Medulla oblongata (tissue), 1 donor: ENCODE data around the gene PIPOX.
A peak's percentile ranks its signal among the peaks of the same experiment; 100 is the strongest.

Source experiments
- DNase-seq: peaks from one replicate; pipeline ENCODE4 v3.0.0-alpha.2; 2015; ENCODE audit errors: extremely low spot score

The PIPOX gene, protein sequence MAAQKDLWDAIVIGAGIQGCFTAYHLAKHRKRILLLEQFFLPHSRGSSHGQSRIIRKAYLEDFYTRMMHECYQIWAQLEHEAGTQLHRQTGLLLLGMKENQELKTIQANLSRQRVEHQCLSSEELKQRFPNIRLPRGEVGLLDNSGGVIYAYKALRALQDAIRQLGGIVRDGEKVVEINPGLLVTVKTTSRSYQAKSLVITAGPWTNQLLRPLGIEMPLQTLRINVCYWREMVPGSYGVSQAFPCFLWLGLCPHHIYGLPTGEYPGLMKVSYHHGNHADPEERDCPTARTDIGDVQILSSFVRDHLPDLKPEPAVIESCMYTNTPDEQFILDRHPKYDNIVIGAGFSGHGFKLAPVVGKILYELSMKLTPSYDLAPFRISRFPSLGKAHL

DNA sequence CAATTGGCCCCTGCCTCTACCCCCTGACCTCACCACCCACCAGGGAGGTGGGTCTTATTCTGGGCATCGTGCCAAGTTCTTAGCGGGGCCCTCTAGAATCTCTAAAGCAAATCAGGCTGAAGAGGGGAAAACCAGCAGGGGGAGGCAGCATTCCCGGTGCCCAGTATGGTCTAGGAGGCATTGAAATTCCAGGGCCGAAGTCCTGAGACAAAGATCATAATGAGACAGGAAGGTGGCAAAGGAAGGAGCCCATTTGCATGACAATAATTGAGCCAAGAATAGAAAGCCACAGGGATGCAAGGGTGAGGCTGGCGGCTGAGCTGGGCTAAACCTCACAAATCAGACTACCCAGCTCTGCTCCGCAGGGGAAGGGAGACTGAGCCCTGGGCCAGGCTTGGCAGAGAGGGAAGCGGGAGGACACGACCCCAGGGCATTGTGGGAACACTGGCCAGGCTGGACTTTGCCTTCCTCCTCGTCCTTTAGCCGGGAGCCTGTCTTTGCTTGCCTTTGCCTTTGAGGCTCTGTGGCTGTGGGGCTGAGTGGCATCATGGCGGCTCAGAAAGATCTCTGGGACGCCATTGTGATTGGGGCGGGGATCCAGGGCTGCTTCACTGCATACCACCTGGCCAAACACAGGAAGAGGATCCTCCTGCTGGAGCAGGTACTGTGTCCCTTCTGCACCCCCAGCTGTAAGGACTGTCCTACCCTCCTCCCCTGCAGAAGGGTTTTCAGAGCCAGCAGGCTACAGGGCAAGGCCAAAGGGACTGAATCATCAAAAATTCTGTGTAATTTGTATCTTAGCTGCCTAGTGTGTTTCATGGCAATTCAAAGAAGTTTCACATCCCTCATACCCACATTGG, at the start of gene PIPOX:
PIPOX (plus strand) TSS at position 463 of the 860 bp plus-strand sequence; CDS start at position 548, 85 bp downstream.
- peak; percentile 80 for DNase-seq

GRCh38 chr17:28993645-28994426, 49.1 kb upstream of the PIPOX start:
- DNase-seq = no peak

DNA sequence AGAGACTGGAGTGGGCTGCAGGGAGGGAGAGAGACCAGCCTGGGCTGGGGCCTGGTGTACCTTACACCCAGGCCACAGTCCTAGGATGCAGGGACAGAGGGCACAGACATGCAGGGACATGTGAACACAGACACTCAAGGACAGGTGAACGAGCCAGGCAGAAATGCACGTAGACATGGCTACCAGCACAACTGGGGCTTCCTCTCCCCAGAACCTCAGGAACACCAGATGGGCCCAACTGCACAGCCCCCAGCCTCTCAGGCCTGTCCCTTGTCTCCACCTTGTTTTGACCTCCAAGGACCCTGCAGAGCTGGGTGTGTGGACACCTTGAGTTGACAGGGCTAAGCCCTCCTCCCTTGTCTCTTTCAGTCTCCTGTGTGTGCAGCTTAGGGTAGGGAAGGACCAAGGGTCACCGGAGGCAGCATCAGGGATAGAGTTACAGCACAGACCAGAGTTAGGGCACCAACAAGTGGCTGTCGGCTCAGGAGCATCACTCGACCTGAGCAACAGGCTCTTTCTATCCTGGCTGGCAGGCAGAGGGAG, 46.3 kb upstream of the PIPOX start:
- no peak for DNase-seq

GRCh38 chr17:28997806-28998205, 45.1 kb upstream of the PIPOX start:
- DNase-seq = no peak

DNA sequence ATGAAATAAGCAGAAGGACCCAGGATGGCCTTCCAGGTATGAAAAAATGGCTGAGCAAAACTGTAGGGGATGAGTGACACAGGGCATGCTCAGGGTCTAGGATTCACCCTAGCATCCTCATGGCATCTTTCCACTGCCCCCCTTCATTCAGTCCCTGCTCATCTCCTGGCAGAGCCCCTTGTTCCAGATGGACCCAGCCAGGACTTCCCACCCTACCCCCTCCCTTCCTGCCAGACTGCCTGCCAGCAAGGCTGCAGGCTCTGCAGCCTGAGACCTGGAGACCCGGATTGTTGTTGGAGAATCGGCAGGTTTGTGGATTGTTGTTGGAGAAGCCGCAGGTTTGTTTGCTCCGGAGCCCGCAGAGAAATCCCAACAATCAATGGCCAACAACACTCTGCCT, 43.7 kb upstream of the PIPOX start:
- no peak for DNase-seq

DNA sequence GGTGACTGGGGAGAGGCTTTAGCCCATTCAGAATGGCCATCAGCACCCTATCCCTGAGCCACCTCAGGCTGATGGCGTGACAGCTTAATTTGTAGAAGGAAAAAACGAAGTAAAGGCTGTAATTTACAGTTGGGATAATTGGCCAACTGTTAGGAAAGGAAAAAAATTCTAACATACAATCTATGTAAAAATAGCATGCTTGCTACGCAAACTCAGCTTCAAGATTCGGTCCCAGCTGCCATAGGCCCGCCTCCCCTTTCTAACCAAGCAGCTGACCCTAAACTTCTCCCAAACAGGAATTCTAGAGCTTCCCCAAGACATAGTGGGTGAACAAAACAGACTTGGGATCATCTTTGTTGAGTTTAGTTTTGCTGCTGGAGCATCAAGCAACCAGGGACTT, 42.0 kb upstream of the PIPOX start:
- no peak for DNase-seq

DNA sequence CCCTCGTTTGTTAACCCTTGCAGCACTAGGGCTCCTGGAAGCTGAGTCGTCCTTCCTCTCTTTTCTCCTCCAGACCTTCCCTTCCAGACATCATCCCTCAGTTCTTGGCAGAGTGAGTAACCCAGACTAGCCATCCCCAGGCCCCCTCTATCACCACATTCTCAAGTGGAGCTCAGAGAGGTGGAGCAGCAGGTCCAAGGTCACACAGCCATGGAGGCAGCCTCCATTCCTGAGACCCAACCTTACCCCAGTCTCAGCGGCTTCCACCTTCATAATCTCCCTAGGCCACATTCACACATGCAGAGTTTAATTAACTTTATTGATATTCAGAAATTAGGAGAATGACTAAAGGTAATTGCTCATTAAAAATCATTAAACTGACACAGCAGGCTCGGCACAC, 40.1 kb upstream of the PIPOX start:
- no peak for DNase-seq

GRCh38 chr17:29003289-29003688, 39.7 kb upstream of the PIPOX start:
- DNase-seq = no peak

GRCh38 chr17:29004081-29004692, 38.8 kb upstream of the PIPOX start:
- DNase-seq = peak; percentile 21

DNA sequence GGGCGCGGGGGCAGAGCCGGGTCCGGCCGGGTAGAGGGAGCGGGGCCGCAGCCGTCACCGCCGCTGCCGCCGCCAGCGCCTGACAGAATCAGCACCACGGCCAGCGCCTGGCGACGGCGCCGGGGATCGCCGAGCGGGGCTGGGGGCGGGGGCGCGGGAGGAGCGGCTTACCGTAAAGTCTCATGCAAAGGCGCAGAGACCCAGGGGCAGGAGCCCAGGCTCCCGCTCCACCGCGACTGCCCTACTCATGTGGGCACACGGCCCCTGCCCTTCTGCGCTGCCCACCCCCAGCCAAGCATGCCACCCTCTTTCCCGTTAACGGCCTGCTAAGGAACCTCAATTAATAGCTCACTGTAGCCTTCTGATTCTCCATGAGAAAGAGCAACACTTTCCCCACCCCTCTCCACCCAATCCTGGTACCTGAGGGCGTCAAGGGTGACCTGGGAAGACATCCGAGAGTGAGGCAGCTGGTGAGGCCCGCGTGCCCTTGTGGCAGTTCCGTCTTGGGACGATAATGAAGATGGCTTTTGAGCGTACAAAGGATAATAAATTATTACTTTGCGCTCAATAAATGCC, 36.9 kb upstream of the PIPOX start, which contains the start of gene SEZ6:
SEZ6 (minus strand) TSS at position 98 of the 576 bp plus-strand sequence. CDS start 164 bp downstream, outside the sequence.
- peak; percentile 83 for DNase-seq

GRCh38 chr17:29007456-29007855, 35.5 kb upstream of the PIPOX start:
- DNase-seq = no peak

GRCh38 chr17:29007860-29008455, 35.0 kb upstream of the PIPOX start:
- no peak for DNase-seq

- no peak for DNase-seq
Observed at GRCh38 chr17:29008591-29008990, 34.4 kb upstream of the PIPOX start.

DNA sequence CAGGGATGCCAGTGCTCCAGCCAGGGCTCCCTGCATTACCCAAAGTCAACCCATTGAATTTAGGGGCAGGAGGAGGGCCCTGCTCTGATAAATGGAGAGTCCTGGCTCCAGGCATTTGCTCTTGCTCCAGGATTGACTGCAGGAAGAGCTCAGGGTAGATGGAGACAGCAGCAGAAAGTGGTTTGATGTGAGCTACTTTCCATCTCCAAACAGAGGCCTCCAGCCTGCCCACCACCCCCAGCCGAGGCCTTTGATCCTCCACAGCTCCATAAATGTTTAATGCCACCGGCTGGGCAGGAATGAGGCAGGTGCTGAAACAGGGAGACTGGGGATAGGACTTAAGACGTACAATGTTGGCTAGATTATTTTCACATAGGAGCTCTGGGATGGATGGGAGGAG, 32.8 kb upstream of the PIPOX start:
- DNase-seq = no peak

DNA sequence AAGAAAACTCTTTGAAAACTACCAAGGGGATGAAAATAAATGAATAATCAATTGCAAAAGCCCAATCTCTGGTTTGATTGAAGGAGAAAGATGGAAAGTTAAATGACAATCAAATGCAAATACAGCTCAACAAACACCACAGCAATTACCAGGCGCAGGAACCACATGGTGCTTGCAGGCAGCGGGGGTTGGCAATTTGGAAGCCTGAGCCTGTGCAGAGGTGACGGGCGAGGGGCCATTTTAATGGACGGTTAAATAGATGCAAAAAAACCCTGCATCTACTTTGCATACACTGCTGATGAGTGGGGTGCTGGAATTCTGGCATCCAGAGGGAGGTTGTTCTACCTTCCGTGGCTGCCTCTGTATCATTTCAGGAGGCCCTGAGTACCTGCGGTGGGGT, 32.4 kb upstream of the PIPOX start:
- DNase-seq = no peak

DNA sequence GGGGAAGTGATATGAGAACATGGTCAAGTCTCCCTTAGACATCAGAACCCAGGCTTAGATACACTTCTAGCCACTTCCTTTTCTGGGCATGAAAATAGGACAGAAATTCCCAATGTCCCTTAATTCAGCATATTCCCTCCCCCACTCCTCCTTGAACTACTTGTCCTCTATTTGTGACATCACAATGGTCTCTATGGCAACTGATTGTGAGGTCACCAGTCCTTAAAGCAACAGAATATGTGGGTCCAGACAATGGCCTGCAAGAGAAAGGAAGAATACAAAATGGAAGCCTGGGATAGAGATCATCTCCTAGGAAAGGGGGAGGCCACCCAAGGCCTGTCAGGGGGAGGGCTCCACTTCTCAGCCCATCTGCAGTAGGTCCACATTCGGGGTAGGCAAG, 30.4 kb upstream of the PIPOX start:
- DNase-seq = no peak

- no peak for DNase-seq
Observed at GRCh38 chr17:29014716-29015115, 28.2 kb upstream of the PIPOX start.

DNA sequence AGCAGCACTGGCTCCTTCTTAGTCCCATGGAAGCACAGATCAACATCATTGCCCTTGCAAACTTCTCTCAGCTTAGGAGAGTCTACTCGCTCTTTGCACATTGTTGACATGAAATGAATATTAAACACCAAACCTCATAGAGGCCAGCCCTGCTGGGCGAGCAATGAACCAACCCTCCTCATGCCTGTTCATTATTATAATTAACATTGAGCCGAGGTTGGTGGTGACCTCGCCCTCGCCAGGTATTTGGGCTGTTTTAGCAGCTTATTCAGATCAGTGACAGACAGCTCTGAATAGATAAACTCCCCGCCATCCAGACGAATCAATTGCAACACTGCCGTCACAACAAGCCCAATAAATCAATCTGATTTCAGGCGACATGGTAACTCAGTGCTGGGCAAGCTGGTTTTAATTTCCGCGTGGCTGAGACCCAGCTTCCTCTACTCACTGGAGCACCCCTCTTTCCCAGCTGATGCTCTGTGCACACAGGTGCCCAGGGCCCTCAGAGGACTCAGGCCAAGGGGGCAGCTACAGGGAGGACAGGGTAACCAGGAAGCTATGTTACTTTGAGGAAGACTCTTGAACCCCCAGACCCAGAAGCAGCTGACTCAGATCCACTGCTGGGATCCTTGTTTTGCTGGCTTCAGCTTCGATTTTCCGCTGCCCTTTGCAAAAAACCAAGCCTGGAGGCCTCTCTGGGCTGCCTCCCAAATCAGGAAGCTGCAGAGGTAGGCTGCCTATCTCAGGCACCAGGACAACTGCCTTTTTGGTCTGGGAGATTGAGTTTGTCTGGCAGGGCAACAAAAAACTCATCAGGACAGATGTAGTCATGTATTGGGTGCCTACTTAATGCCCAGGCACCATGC, 26.4 kb upstream of the PIPOX start:
- no peak for DNase-seq

- DNase-seq = no peak
Observed at GRCh38 chr17:29018788-29019474, 24.0 kb upstream of the PIPOX start.
